Pons (tissue), 1 donor: ENCODE measurements around the gene NINL.

Experiments
- DNase-seq: peaks from one replicate; pipeline ENCODE4 v3.0.0-alpha.2; 2016; ENCODE audit warnings: low spot score

Gene NINL

DNA sequence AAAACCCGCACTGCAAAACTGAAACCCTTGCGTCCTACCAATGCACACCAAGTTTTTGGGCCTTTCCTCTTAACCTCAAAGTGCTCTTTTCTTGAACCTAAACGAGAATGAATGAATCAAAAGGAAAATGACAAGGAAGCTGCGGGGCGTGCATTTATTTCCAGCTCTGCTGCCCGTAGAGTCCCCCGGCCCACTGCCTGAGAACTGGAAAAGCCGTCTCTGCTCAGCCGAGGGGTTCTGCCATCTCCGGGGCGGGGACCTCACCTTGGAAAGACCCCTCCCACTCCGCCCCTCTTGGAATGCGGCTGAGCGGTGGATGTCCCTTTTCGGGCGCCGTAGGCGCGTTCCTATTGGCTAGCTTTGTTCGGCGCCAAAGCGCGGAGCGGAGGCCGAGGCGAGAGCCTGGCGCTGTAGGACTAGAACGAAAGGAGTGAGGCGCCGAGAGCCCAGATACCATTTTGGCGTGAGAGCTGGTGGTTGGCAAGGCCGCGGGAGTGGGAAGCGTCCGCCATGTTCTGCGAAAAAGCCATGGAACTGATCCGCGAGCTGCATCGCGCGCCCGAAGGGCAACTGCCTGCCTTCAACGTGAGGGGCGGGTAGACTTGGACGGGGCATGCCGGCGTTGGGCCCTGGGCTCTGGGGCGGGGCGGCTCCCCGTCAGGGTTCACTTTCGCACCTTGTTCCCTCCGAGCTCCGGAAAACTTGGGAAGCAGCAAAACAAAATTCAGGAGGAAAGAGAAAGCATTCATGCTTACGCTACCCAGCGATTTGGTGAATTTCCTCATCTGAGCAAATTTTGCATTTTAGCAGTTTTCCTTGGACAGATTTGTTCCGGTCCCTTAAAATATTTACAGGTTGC is 177.8 kb downstream of the NINL start, which contains the start of gene GINS1:
GINS1 (plus strand) TSS at position 363 of the 859 bp plus-strand sequence; CDS start at position 511, 148 bp downstream.
- DNase-seq, result peak; percentile 67
